HK-2 (cell line): ENCODE measurements around the gene EGFL6.
"Not testable (repeated sequence)": the region's sequence is repeated elsewhere in the genome, so short reads cannot be mapped to it uniquely, and the experiment has no call there.

Experiments used
- DNase-seq: peaks from one replicate; pipeline ENCODE4 v3.0.0-alpha.2; 2018; ENCODE audit not compliant: unreplicated experiment

Gene EGFL6

DNA sequence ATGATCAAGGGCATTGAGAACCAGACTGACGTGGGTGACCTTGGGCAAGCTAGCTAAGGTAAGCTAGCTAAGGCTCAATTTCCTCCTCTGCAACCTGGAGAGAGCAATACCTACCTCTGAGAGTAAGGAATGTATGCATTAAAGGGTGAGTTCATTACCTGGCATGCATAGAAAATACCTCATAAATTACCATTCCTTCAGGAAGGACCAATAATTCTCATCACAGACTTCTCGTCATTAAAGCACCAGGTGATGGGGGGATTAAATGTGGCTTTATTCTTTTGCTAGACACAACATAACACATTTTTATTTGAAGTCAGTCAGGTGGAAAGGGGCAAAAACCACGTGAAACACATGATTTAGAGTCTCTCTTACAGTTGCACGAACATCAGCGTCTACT, 21.5 kb downstream of the EGFL6 start:
- no peak for DNase-seq

DNA sequence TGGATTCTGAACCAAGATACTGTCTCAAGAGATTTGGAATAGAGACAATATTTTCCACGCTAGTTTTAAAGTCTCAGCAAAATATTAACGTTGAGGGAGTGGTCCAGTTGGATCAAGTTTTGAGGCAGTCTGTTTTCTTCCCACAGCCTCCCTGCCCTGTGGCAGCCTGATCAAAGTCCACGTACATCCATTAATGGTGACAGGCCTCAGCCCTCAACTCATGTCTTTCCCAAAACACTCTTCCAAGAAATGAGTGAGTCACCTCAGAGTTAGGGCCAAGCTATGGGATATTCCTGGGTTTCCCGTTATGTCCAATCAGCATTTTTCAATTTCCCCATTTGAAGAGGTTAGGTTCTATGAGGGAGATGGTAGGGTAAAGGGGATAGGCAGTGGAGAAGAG, 28.5 kb downstream of the EGFL6 start:
- DNase-seq, result no peak

DNA sequence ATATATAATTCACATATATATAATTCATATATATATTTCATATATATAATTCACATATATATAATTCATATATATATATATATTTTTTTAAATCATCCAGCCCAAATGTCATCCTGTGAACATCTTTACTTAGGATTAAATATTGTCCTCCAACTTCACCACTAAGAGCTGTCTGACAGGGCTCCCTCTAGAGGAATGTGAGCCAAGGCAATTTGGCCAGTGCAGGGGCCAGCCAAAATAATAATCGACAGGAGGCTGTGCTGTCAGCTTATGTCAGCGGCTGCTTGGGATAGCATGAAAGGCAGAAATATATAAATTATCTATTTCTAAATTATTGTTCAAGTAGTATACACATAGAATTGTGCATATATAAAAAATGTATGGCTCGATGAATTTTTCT, 29.5 kb downstream of the EGFL6 start:
- no peak for DNase-seq

DNA sequence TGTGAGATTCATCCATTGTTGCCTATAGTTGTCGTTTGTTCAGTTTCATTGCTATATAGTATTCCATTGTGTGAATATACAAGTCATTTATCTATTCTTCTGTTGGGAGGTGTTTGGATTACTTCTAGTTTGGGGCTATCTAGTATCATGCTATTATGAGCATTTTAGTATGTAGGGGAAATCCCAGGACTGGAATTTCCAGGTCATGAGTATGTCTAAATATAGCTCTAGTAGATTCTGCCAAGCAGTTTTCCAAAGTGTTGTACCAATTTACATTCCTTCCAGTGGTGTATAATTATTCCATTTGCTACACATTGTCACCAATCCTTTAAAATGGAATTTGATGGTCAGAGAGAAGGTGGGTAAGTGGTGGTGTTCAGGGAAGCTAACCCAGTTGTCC, 30.1 kb downstream of the EGFL6 start:
- no peak for DNase-seq

DNA sequence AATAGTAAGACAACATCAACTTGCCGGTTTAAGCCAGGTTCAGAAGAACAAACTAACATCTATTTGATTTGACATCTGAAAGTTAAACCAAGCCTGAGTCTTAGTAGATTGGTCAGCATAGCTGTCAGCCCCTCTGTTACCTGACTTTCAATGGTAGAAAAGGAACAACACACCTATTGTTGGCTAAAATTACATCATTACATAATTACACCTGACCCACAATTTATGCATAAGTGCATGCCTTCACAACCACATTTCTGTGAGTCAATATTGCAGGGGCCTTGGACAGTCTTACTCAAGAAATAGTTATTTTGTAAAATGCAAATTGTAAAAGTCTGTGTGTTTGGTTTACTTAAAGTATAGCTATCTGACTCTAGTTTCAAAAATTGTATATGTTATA, 36.2 kb downstream of the EGFL6 start:
- no peak for DNase-seq

DNA sequence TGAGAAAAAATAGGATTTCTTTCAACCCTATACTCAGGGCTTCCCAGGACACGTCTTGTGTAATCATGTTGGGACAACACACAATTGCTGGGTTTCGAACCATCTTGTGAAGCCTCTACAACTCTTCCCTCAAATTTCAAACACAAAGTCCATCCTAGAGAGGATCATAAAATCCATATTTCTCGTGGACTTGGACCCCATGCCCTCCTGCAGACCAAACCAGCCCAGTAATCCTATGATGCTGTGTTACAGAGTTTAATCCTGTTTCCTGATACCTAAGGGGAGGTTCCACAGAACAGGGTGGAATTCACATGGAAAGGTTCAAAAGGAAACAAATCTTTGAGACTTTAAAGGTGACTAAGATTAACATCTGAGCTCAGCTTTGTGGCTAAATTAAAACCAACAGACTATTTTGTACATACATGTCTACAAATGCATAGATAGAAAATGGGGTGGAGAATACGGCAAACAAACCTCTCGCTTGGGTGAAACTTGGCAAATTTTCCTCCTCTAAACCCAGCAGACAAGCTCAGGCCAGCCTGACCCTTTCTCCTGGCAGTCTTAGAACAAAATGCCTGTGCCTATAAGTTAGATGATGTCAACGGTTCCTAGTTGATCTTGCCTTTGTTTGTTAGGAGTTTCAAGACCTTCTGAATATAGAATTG, 38.1 kb downstream of the EGFL6 start:
- DNase-seq, result no peak

DNA sequence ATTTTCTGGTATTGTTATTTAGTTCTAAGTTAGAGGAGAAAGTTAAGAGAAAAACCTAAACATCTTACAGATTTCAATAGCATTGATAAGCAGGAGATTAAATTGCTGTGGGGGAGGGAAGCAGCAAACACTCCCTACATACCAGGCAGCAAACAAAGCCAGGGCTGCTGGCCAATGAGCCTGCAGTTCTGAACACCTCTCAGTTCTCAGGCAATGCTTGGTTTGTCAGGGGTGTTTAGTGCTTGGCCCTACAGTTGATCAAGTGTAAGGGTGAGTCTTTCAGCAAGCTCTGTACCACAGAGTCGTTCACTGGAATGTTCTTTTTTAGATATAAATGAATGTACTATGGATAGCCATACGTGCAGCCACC, 38.6 kb downstream of the EGFL6 start:
- no peak for DNase-seq

DNA sequence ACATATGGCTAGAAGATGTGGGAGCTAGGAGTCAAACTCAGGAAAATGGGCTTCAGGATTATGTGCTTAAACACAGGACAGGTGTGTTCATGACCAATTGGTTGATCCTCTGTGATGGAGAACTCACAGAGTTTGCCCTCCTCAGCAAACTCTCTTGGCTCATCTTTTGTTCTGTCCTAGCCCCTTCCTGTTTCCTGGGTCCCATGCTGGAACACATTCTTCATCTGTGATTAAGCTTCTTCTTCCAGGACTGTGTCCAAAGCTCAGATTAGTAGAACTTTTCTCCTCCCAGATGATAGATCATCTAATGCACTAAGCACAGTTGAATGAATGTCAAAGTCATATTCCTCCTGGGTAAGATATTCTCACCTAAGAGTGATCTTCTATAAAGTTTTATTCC, 44.8 kb downstream of the EGFL6 start:
- no peak for DNase-seq

DNA sequence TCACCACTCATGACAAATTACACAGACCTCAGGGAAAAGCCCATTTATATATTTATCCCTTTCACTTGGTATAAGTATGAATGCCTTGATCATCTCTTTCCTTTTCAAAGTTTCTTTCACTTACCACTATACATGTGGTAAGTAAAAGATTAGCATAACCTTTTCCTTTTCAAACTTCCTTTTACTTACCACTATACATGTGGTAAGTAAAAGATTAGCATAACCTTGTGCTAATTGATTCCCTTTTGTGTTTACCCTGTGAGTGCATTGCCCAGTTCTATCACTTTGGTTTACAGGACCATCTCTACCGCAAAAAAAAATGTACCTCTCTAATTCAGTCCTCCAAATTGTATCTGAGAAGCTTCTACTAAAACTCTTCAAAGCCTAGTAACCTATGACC, 50.8 kb downstream of the EGFL6 start:
- no peak for DNase-seq

DNA sequence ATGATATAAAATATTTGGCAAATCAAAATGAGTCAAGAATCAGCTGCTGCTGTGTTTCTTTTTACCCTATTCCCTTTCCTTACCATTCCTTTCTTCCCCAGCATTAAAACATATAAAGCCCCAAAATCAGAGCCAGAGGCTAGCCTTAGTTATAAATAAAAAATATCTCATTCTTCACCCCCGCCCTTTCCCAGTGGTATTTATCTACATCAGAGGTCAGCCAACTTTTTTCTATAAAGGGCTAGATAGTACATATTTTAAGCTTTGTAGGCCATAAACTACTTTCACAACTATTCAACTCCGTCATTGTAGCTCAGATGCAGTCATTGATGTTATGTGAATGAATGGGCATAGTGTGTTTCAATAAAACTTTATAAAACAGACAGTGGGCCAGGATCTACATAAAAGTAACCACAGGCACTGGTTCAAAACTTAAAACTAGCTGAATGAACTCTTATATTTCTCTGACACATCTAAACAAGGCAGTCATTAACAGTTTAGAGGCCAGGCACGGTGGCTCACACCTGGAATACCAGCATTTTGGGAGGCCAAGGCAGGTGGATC, 53.1 kb downstream of the EGFL6 start:
- DNase-seq, result no peak

DNA sequence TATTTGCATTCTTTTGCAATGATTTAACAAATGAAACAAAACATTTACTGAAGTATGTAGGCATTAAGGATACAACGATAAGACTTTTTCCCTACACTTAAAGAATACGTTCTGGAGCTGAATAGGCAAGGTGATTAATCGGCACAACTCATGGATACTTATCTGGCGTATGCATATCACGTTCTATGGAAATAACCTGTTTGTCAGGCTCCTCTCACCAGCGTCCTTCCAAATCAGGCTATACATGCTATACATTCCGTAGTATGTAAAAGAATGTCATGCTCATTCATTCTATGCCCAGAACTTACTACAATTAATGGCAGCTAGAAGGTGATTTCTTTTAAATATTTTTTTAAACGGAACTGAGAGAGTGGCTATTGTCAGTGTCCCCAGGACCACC, 57.9 kb downstream of the EGFL6 start:
- DNase-seq, result no peak

DNA sequence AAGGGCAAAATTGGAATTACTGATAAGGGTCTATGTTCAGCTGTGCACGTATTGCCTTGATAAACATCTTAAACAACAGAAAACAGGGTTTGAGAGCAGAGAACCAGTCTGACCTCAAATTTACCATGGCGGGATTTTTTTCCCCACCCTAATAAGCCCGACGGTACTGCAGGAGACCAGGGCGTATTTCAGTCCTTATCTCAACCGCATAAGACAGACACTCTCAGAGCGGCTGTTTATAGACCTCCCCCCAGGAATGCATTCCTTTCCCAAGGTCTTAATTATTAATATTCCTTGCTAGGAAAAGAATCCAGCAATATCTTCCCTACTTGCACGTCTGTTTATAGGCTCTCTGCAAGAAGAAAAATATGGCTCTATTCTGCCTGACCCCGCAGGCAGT, 67.8 kb downstream of the EGFL6 start:
- not testable (repeated sequence) for DNase-seq

DNA sequence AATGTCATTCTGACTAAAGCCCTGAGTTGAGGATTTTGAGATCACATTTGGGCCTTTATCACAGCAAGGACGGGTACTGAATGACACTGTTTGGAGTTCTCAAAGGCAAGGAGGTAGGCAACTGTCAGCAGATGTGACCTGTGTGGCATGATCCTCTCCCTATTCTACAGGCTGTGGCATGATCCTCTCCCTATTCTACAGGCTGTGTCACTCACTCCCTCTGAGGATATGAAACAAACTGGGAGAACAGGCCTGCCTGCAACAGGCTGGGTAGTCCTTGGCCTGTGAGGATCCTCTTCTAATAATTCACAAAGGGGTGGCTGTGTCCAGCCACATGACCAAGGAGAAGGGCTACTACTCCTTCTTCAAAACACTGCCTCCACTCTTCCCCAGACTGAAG, 68.6 kb downstream of the EGFL6 start:
- no peak for DNase-seq

DNA sequence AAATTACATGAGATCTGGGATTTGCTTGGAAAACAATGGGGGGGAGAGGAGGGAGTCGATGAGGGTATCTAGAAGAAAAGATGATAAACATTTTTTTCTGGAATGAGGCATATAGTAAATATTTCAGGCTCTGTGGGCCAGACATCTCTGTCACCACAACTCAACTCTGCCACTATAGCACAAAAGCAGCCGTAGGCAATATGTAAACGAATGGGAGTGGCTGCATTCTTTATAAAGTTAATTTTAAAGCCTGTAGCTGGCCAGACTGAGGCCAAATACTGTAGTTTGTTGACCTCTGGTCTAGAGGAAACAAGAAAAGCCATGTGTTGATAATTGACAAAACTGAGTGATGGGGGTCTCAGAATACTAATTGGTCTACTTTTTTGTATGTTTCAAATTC, 69.4 kb downstream of the EGFL6 start:
- DNase-seq, result no peak

DNA sequence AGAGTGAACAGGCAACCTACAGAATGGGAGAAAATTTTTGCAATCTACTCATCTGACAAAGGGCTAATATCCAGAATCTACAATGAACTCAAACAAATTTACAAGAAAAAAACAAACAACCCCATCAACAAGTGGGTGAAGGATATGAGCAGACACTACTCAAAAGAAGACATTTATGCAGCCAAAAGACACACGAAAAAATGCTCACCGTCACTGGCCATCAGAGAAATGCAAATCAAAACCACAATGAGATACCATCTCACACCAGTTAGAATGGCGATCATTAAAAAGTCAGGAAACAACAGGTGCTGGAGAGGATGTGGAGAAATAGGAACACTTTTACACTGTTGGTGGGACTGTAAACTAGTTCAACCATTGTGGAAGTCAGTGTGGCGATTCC, 72.3 kb downstream of the EGFL6 start:
- not testable (repeated sequence) for DNase-seq

DNA sequence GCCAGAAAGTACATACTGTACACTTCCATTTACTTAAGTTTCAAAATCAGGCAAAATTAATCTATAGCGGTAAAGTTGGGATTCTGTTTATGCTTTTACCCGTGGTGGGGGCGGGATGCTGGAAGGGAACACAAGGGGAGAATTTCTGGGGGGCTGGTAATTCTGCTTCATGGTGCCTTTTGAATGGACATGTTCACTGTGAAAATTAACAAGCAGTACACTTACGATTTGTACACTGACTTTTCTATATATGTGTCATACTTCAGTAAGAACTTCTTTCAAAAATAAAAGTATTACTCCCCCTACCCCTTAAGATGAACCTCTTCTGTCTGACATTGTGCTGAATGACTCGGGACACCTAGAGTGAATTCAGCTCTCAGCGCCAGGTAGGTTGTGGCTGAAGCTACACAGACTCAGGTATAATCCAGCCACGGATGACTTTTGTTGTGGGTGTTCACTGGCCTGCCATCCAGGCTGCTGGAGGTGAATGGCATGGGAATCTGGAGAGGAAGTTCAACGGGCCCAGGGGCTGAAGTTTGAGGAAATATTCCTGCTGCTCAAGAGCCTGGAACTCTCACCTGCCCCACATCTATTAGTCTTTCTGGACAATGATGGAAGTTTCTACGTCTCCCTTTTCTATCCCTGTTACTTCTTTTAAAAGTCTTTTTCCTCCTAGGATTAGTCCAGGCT, 76.2 kb downstream of the EGFL6 start:
- DNase-seq, result no peak

DNA sequence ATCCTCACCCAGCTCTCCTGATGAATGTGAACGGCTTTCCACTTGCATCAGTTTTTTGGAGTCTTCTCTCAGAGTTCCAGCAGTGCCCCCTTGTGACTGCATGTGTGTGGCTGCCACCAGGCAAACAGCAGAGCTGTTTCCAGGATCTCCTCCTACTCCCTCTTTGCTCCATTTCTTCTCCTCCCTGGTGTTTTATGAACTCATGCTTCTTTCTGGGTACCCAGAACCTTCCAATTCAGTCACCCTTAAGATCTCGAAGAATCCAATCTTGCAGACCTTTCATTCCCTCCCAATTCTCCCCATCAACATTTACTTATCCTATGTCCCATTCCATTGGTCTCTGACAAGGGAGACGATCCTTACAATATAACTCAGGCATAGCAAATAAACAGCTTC, 76.8 kb downstream of the EGFL6 start:
- peak; percentile 24 for DNase-seq

DNA sequence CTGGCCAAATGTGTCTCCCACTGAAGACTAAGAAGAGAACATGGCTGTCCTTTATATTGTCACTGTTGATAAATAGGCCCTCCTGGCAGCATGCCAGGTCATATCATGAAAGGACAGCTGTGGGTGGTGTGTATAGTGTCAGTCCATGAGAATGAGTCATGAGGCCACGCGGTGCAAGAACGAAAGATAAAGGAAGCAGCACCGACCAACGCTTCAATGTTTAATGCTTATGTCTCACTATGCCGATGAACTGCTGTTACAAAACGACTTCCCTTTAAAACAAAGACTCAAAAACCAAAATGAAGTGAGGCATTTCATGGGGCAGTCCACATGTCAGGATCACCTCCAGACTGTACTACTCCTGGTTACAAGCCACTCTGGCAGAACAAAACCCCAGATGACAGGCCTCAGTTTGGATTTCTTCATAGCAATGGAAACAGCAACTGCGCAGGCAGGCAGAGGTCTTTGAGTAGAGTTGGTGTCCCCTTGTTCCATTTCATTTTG, 78.4 kb downstream of the EGFL6 start:
- peak; percentile 3 for DNase-seq

DNA sequence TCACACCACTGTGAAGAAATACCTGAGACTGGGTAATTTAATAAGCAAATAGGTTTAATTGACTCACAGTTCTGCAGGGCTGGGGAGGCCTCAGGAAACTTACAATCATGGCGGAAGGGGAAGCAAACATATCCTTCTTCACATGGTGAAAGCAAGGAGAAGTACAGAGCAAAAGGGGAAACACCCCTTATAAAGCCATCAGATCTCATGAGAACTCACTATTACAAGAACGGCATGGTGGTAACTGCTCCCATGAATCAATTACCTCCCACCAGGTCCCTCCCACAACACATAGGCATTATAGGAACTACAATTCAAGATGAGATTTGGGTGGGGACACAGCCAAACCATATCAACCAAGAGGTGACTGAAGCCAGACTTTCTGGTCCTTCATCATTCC, 78.9 kb downstream of the EGFL6 start:
- not testable (repeated sequence) for DNase-seq

DNA sequence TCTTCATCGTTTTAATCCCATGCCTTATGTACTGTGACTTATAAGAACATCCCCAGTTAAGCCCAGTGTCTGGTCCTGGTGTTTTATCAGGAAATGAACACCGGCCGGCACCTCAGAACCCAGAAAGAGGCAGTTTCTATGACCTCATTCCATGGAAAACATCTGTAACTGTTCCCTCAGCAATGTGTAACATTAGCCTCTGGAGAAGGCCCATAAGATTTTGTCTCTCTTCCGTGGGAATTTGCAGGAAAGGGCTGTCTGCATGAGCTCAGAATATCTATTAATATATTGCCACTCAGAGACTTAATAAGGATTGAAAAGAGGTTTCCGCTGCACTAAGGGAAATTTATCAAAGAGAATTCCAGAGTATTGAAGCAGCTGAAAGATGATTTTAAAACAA, 80.4 kb downstream of the EGFL6 start:
- no peak for DNase-seq

DNA sequence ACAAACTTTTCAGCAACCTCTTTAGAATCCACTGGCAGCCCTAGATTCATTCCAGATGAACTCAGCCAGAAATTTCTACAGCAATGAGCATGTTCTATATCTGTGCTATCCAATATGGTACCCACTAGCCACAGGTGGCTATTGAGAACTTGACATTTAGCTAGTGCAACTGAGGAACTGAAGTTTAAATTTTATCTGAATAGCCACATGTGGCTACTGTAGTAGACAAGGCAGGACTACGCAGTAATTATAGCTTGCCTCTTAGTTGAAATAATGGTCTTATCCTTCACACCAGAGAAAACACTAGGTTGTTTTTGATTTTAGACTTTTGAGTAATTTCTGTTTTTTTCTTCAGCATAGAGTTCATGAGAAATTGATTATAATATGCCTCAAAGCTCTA, 80.9 kb downstream of the EGFL6 start:
- no peak for DNase-seq

DNA sequence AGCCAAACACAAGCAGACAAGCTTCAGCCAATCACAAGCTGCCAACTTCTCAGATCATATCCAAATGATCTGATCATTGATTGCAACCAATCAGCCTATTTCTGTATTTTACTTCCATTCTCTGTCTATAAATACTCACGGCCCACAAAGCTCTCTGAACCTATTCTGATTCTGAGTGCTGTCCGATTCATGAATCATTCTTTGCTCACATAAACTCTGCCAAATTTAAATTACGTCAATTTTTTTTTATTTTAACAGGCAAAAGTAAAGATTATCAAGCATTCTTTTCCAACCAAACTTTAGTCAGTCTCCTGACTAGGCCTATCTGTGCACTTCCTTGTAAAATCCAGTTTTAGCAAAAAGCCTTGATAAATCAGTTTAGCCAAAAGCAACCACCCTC, 81.7 kb downstream of the EGFL6 start:
- no peak for DNase-seq

DNA sequence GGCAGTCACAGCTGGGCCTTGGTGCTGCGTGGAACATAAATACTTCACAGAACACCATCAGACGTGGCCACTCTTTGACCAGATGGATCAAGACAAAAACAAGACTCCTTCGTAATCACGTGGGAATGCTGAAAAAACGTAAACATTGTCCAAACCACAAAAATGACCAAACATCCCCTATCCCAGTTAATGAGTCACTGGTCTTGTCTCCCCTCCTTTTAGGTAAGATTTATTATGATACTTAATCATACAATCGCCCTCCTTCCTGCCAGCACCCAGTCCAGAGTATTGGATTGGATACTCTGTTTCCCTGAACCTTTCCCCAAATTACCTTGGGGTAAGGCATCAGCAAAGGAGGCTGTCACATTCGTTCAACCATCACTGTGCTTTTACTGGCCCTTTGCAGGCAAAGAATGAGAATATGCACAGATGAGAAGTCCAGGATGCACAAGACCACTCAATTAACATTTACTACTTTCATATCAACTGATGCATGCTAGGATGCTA, 82.9 kb downstream of the EGFL6 start:
- DNase-seq, result peak; percentile 10
